Keratinocyte (primary cell): ENCODE results near the gene ATP6V0B. TPM values are rescaled to one million over a fixed set of nuclear protein-coding genes. Genes with fewer than 3 reads are reported as not detected.

Source experiments
- DNase-seq: peaks from one replicate; pipeline ENCODE4 v3.0.0-alpha.2; 2011; ENCODE audit warnings: low read depth, missing footprints, low spot score
- FAIRE-seq: peaks from 2 replicates; lab custom pipeline; 2011; peaks lifted over from hg19 to GRCh38; lab: Jason Lieb, UNC
- H2AFZ ChIP-seq: 2 replicates; pipeline ENCODE4 v1.6.0; 2012; ENCODE audit warnings: low read length, control low read depth, inconsistent platforms; ENCODE audit not compliant: control insufficient read depth
- H3K27ac ChIP-seq: 2 replicates; pipeline ENCODE4 v1.5.1; 2011; ENCODE audit warnings: low read length; ENCODE audit not compliant: control insufficient read depth, insufficient read depth
- H3K27me3 ChIP-seq: 3 replicates; pipeline ENCODE4 v1.6.0; 2011; ENCODE audit warnings: low read length; ENCODE audit not compliant: control insufficient read depth, insufficient read depth; ENCODE audit errors: extremely low read depth
- H3K36me3 ChIP-seq, 2 experiments: 2 replicates in 1 of 2; 3 replicates in 1 of 2; pipeline ENCODE4 v1.5.1; 2011; ENCODE audit warnings: low read length in 2 of 2, mild to moderate bottlenecking in 1 of 2; ENCODE audit not compliant: control insufficient read depth in 2 of 2, insufficient read depth in 2 of 2; ENCODE audit errors: extremely low read depth in 1 of 2
- H3K4me1 ChIP-seq: 3 replicates; pipeline ENCODE4 v1.5.1; 2011; ENCODE audit warnings: low read length; ENCODE audit not compliant: control insufficient read depth, insufficient read depth; ENCODE audit errors: extremely low read depth
- H3K4me2 ChIP-seq: 3 replicates; pipeline ENCODE4 v1.6.0; 2011; ENCODE audit warnings: low read depth, low read length; ENCODE audit not compliant: control insufficient read depth, insufficient read depth; ENCODE audit errors: extremely low read depth
- H3K4me3 ChIP-seq, 3 experiments: fragments of 200-600 bp in 1 of 3; sonication (generic) in 1 of 3; 2 replicates in 2 of 3; 3 replicates in 1 of 3; pipeline ENCODE4 v1.5.1; 2011 to 2016; ENCODE audit warnings: low read length in 3 of 3, mild to moderate bottlenecking in 3 of 3, control low read depth in 2 of 3, inconsistent platforms in 1 of 3, low read depth in 1 of 3, mixed read lengths in 1 of 3, mixed run types in 1 of 3, moderate library complexity in 1 of 3; ENCODE audit not compliant: control insufficient read depth in 2 of 3, insufficient read depth in 2 of 3; ENCODE audit errors: extremely low read depth in 1 of 3
- H3K79me2 ChIP-seq: 2 replicates; pipeline ENCODE4 v1.6.0; 2012; ENCODE audit warnings: low read length; ENCODE audit not compliant: control insufficient read depth, insufficient read depth
- H3K9ac ChIP-seq: 3 replicates; pipeline ENCODE4 v1.6.0; 2011; ENCODE audit warnings: low read length; ENCODE audit not compliant: control insufficient read depth, insufficient read depth; ENCODE audit errors: extremely low read depth
- H3K9me1 ChIP-seq: 3 replicates; pipeline ENCODE4 v1.6.0; 2011; ENCODE audit warnings: low read length; ENCODE audit not compliant: control insufficient read depth, insufficient read depth; ENCODE audit errors: extremely low read depth
- H3K9me3 ChIP-seq: 2 replicates; pipeline ENCODE4 v1.5.1; 2012; ENCODE audit warnings: low read depth, low read length; ENCODE audit not compliant: control insufficient read depth
- H4K20me1 ChIP-seq: 3 replicates; pipeline ENCODE4 v1.6.0; 2011; ENCODE audit warnings: low read length; ENCODE audit not compliant: control insufficient read depth, insufficient read depth; ENCODE audit errors: extremely low read depth
- EZH2 ChIP-seq: IDR thresholded peaks from one replicate; pipeline ENCODE4 v1.6.1; 2012; ENCODE audit warnings: inconsistent platforms, mild to moderate bottlenecking, low read length, moderate library complexity
- dilution Hi-C: fragments of 300-500 bp; cut with MboI; formaldehyde crosslinking; loops from one replicate; pipeline ENCODE4 v1.7.0; 2020; ENCODE audit warnings: low sequenced_read_pairs; ENCODE audit not compliant: extremely low pct_ligation_motif_present
- polyA plus RNA-seq, 5 experiments: library from polyadenylated mRNA; depleted of rRNA in 3 of 5; stranded (reverse) in 3 of 5; stranded (forward) in 1 of 5; unstranded in 1 of 5; fragments of >200 nt; gene quantifications; 1 replicate in 1 of 5; 2 replicates in 3 of 5; 3 replicates in 1 of 5; pipeline versions ENCODE4 v1.2.1 to v1.2.3, GENCODE V29; 2011 to 2012; ENCODE audit warnings: missing spikeins in 2 of 5, low read depth in 1 of 5, low replicate concordance in 1 of 5
- TF ChIP-seq, protein P1 (sequence below), 3 experiments: IDR thresholded peaks in 1 of 3; conservative IDR thresholded peaks in 1 of 3; optimal IDR thresholded peaks in 1 of 3; 2 replicates in 2 of 3; 3 replicates in 1 of 3; pipeline versions ENCODE3 to v1.5.1; 2011; ENCODE audit warnings: low read length in 3 of 3, mild to moderate bottlenecking in 3 of 3, moderate library complexity in 2 of 3, control low read depth in 1 of 3, inconsistent platforms in 1 of 3; ENCODE audit not compliant: insufficient read depth in 2 of 3; ENCODE audit errors: extremely low read depth in 1 of 3

ATP6V0B gene
- polyA plus RNA-seq, 1 donor (not counting 4 experiments of a cell fraction or from before 2014, with no cell fraction given): 195 TPM

GRCh38 chr1:43947061-43947873, 27.5 kb upstream of the ATP6V0B start:
- Histone ChIP-seq H3K36me3 (peaks cover 10 to 15% of the 10 kb centered on the region in 2 experiments), H3K4me1 (peaks cover 25% of the 10 kb centered on the region), H3K4me2 (peak overlapping the region; percentile 89), H2AFZ (peak overlapping the region; percentile 86), H3K79me2 (peaks cover 56% of the 10 kb centered on the region), H3K9me1 (no peaks in the 10 kb centered on the region), H4K20me1 (peaks cover 5% of the 10 kb centered on the region), H3K4me3 (peak overlapping the region; percentile 72 to 85 (median 79)), H3K9me3 (no peaks in the 10 kb centered on the region), H3K27ac (peak overlapping the region; percentile 97), H3K27me3 (no peaks in the 10 kb centered on the region), H3K9ac (peak overlapping the region; percentile 98)
- no peak for FAIRE-seq
- DNase-seq: no peak
- dilution Hi-C loops: loop anchor here (25.0 kb wide), 2 partner anchors 110 to 235 kb away; partner anchors contain the start of gene ST3GAL3
- no peak for TF ChIP-seq EZH2
- TF ChIP-seq, protein P1, sequence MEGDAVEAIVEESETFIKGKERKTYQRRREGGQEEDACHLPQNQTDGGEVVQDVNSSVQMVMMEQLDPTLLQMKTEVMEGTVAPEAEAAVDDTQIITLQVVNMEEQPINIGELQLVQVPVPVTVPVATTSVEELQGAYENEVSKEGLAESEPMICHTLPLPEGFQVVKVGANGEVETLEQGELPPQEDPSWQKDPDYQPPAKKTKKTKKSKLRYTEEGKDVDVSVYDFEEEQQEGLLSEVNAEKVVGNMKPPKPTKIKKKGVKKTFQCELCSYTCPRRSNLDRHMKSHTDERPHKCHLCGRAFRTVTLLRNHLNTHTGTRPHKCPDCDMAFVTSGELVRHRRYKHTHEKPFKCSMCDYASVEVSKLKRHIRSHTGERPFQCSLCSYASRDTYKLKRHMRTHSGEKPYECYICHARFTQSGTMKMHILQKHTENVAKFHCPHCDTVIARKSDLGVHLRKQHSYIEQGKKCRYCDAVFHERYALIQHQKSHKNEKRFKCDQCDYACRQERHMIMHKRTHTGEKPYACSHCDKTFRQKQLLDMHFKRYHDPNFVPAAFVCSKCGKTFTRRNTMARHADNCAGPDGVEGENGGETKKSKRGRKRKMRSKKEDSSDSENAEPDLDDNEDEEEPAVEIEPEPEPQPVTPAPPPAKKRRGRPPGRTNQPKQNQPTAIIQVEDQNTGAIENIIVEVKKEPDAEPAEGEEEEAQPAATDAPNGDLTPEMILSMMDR (optimal IDR thresholded peaks at IDR 0.05 in 1 of 3, IDR thresholded peaks at IDR 0.05 in 1 of 3, conservative IDR thresholded peaks at IDR 0.05 in 1 of 3; ENCODE audit: extremely low read depth in 1 of 3, insufficient read depth in 2 of 3, low read length in 3 of 3): no peak

DNA sequence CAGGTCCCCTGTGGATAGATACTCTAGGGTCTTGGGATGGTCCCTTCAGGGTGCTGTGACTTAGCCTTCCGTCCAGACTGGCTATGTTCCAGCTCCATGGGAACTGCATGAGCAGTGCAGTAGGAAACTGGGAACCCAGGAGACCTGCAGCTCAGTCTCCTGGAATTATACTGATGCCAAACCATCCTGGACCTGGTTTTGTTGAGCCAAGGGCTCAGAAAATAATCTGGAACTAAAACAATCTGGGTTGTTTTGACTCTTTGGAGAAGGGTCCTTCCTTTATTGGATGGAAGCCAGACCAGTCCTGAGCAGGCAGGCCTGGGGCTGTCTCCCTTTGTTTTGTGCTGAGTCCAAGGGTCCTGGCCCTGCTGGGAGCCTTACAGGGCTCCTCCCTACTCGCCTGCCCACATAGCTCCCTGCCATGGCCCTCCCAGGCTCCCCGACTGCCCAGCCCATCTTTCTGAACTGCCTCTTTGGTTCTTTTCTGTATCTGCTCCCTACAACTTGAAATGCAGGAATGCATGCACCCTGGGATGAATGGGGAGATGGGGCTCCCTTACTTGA, 26.8 kb upstream of the ATP6V0B start:
- peaks cover 10 to 15% of the 10 kb centered on the region in 2 experiments for H3K36me3 ChIP-seq
- peak overlapping the region; percentile 98 for H3K9ac ChIP-seq
- H3K4me1 ChIP-seq: peaks cover 25% of the 10 kb centered on the region
- dilution Hi-C loops: loop anchor here (25.0 kb wide), 2 partner anchors 111 to 236 kb away; partner anchors contain the start of gene ST3GAL3
- H3K79me2 ChIP-seq: peaks cover 59% of the 10 kb centered on the region
- no peak overlapping the region for H3K27ac ChIP-seq
- H3K27me3 ChIP-seq: no peaks in the 10 kb centered on the region
- DNase-seq: no peak
- TF ChIP-seq EZH2: no peak
- TF ChIP-seq, protein P1 (optimal IDR thresholded peaks at IDR 0.05 in 1 of 3, IDR thresholded peaks at IDR 0.05 in 1 of 3, conservative IDR thresholded peaks at IDR 0.05 in 1 of 3; ENCODE audit: extremely low read depth in 1 of 3, insufficient read depth in 2 of 3, low read length in 3 of 3): no peak
- peaks cover under 1% of the 10 kb centered on the region for H3K9me1 ChIP-seq
- peak overlapping the region; percentile 72 to 85 (median 79) for H3K4me3 ChIP-seq
- H3K9me3 ChIP-seq: no peaks in the 10 kb centered on the region
- H4K20me1 ChIP-seq: peaks cover 5% of the 10 kb centered on the region
- no peak for FAIRE-seq
- H3K4me2 ChIP-seq: peak overlapping the region; percentile 89
- H2AFZ ChIP-seq: no peak overlapping the region
